Fibroblast of lung (primary cell): ENCODE results near the gene NUMA1. TPM values are rescaled to one million over a fixed set of nuclear protein-coding genes. Genes with fewer than 3 reads are reported as not detected.

Source experiments
- DNase-seq, 2 donors: peaks; one replicate each; pipeline versions ENCODE4 v3.0.0 to v3.0.0-alpha.2; 2010; ENCODE audit warnings: low read depth in 2 of 2
- H2AFZ ChIP-seq: 2 replicates; pipeline ENCODE4 v1.5.1; 2012; ENCODE audit warnings: low read length, control low read depth, inconsistent platforms
- H3K27ac ChIP-seq: 2 replicates; pipeline ENCODE4 v1.5.1; 2011; ENCODE audit warnings: low read length, control low read depth; ENCODE audit not compliant: insufficient read depth
- H3K27me3 ChIP-seq: 2 replicates; pipeline ENCODE4 v1.5.1; 2011; ENCODE audit warnings: mild to moderate bottlenecking, low read length; ENCODE audit not compliant: control insufficient read depth, insufficient read depth
- H3K36me3 ChIP-seq: 2 replicates; pipeline ENCODE4 v1.5.1; 2011; ENCODE audit warnings: low read length; ENCODE audit not compliant: control insufficient read depth, insufficient read depth
- H3K4me1 ChIP-seq: 2 replicates; pipeline ENCODE4 v1.5.1; 2011; ENCODE audit warnings: low read length; ENCODE audit not compliant: control insufficient read depth, insufficient read depth; ENCODE audit errors: extremely low read depth
- H3K4me2 ChIP-seq: 2 replicates; pipeline ENCODE4 v1.5.1; 2011; ENCODE audit warnings: low read length, control low read depth; ENCODE audit not compliant: insufficient read depth; ENCODE audit errors: extremely low read depth
- H3K4me3 ChIP-seq, 4 experiments: fragments of 200-600 bp in 1 of 4; sonication (generic) in 1 of 4; replicated peaks in 1 of 4; 2 replicates each; pipeline ENCODE4 v1.5.1; 2011 to 2016; ENCODE audit warnings: low read length in 4 of 4, low read depth in 3 of 4, mild to moderate bottlenecking in 3 of 4, control low read depth in 2 of 4, inconsistent platforms in 1 of 4, mixed read lengths in 1 of 4; ENCODE audit not compliant: insufficient read depth in 1 of 4; ENCODE audit errors: control extremely low read depth in 1 of 4
- H3K79me2 ChIP-seq: 2 replicates; pipeline ENCODE4 v1.5.1; 2012; ENCODE audit warnings: mild to moderate bottlenecking, low read length, inconsistent platforms; ENCODE audit not compliant: control insufficient read depth, insufficient read depth
- H3K9ac ChIP-seq: 2 replicates; pipeline ENCODE4 v1.5.1; 2011; ENCODE audit warnings: mild to moderate bottlenecking, low read length, control low read depth; ENCODE audit not compliant: insufficient read depth
- H3K9me3 ChIP-seq: 2 replicates; pipeline ENCODE4 v1.5.1; 2012; ENCODE audit warnings: low read depth, low read length; ENCODE audit not compliant: control insufficient read depth, insufficient read depth
- H4K20me1 ChIP-seq: 2 replicates; pipeline ENCODE4 v1.5.1; 2011; ENCODE audit warnings: low read length; ENCODE audit not compliant: control insufficient read depth, insufficient read depth; ENCODE audit errors: extremely low read depth
- CTCF ChIP-seq, 2 donors: IDR thresholded peaks in 1 of 2; conservative IDR thresholded peaks in 1 of 2; 1 replicate in 1 of 2; 2 replicates in 1 of 2; pipeline ENCODE4 v1.5.1; 2011 to 2012; ENCODE audit warnings: low read length in 2 of 2, control low read depth in 1 of 2, inconsistent platforms in 1 of 2, low read depth in 1 of 2, mild to moderate bottlenecking in 1 of 2
- EZH2 ChIP-seq: IDR thresholded peaks from 2 replicates; pipeline ENCODE4 v1.5.1; 2012; ENCODE audit warnings: low read length, control low read depth, mild to moderate bottlenecking; ENCODE audit errors: missing control alignments
- polyA plus RNA-seq, 2 donors: library from polyadenylated mRNA; depleted of rRNA in 1 of 2; stranded (reverse) in 1 of 2; unstranded in 1 of 2; fragments of >200 nt; gene quantifications; 2 replicates each; pipeline ENCODE4 v1.2.1, GENCODE V29; 2011 to 2012; ENCODE audit warnings: missing spikeins in 1 of 2
- total RNA-seq: library from RNA; depleted of rRNA; stranded (reverse); fragments of >200 nt; gene quantifications from 2 replicates; pipeline ENCODE4 v1.2.1, GENCODE V29; 2014

Gene NUMA1
- total and polyA plus RNA-seq, 2 donors (not counting 1 experiment from before 2014, with no cell fraction given) = 59.0 to 247 TPM

- H3K4me2 ChIP-seq = no peak overlapping the region
- H3K4me3 ChIP-seq = no peak overlapping the region
- no peak overlapping the region for H2AFZ ChIP-seq
- no peaks in the 10 kb centered on the region for H3K27me3 ChIP-seq
- H3K27ac ChIP-seq = peak overlapping the region; percentile 77
- H4K20me1 ChIP-seq = no peaks in the 10 kb centered on the region
- TF ChIP-seq CTCF (conservative IDR thresholded peaks at IDR 0.05 in 1 of 2, IDR thresholded peaks at IDR 0.05 in 1 of 2; ENCODE audit: low read depth in 1 of 2, low read length in 2 of 2) (no peak), EZH2 (no peak)
- no peak overlapping the region for H3K9ac ChIP-seq
- H3K9me3 ChIP-seq = no peaks in the 10 kb centered on the region
- H3K4me1 ChIP-seq = peaks cover 8% of the 10 kb centered on the region
- H3K79me2 ChIP-seq = peaks cover 33% of the 10 kb centered on the region
- peaks cover 17% of the 10 kb centered on the region for H3K36me3 ChIP-seq
- no peak for DNase-seq
Observed at GRCh38 chr11:72026090-72026489, 54.3 kb downstream of the NUMA1 start.

DNA sequence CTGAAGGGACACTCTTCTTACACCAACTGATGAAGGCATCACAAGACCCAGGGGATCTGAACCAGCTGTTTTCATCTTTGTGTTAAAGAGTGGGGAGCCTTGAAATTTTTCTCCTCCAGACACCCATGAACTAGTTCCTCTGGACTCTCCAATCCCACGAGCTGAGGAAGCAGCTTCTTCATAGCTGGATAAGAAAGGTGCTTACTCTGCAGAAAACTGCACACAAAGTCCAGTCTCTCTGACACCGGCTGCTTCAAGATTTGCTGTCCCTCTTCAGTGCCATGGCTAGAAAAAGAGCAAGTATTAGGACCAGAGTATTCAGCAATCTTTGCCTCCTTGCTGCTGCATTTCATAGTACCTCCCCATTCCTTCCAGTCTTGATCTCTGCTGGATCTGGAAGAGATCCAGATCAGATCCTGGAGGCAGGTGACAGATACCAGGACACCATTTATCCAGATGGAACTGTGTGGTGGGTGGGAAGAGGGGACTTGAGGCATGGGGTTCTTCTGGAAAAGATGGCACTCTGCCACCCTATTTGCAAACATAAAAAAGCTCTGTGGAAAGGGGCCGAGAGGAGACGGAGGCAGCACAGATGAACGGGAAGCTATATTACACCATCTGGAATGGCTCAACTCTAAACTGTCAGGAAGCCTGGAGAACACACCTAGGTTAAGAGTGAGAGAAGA is 56.1 kb downstream of the NUMA1 start:
- no peak overlapping the region for H3K9ac ChIP-seq
- TF ChIP-seq EZH2 (no peak), CTCF (conservative IDR thresholded peaks at IDR 0.05 in 1 of 2, IDR thresholded peaks at IDR 0.05 in 1 of 2; ENCODE audit: low read depth in 1 of 2, low read length in 2 of 2) (no peak)
- H3K79me2 ChIP-seq = peaks cover 23% of the 10 kb centered on the region
- H3K27ac ChIP-seq = no peak overlapping the region
- no peaks in the 10 kb centered on the region for H4K20me1 ChIP-seq
- H3K4me1 ChIP-seq = peaks cover 8% of the 10 kb centered on the region
- peaks cover 20% of the 10 kb centered on the region for H3K36me3 ChIP-seq
- H3K4me2 ChIP-seq = no peak overlapping the region
- no peak for DNase-seq
- H3K9me3 ChIP-seq = no peaks in the 10 kb centered on the region
- H2AFZ ChIP-seq = no peak overlapping the region
- H3K27me3 ChIP-seq = no peaks in the 10 kb centered on the region
- no peak overlapping the region for H3K4me3 ChIP-seq

DNA sequence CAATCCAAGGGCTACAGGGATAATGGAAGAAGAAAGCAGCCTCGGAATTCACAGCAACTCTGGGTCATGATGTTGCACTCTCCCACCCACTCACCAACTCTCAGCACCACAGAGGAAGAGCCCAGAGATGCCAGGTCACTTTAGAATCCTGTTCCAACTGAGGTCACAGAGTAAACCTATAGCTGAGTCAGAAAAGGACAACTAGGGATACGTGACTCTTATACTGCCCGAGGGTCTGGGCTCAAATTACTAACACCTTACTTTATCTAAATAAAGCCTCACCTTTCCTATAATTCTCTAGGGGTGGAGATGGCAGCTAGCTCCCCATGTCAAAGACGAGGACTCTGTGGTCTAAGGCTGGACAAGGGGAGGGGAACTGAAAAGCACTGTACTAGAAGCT is 57.0 kb downstream of the NUMA1 start:
- H4K20me1 ChIP-seq = no peaks in the 10 kb centered on the region
- H3K4me2 ChIP-seq = no peak overlapping the region
- TF ChIP-seq EZH2 = no peak
- no peak for TF ChIP-seq CTCF (conservative IDR thresholded peaks at IDR 0.05 in 1 of 2, IDR thresholded peaks at IDR 0.05 in 1 of 2; ENCODE audit: low read depth in 1 of 2, low read length in 2 of 2)
- H3K9me3 ChIP-seq = no peaks in the 10 kb centered on the region
- peaks cover 19% of the 10 kb centered on the region for H3K36me3 ChIP-seq
- peaks cover 8% of the 10 kb centered on the region for H3K4me1 ChIP-seq
- no peak overlapping the region for H3K9ac ChIP-seq
- H3K27me3 ChIP-seq = no peaks in the 10 kb centered on the region
- peaks cover 18% of the 10 kb centered on the region for H3K79me2 ChIP-seq
- no peak overlapping the region for H3K4me3 ChIP-seq
- DNase-seq = no peak
- no peak overlapping the region for H2AFZ ChIP-seq
- H3K27ac ChIP-seq = no peak overlapping the region
